Frontal cortex (tissue), 4 donors: ENCODE results near the gene VCAM1. TPM values are rescaled to one million over a fixed set of nuclear protein-coding genes. Genes with fewer than 3 reads are reported as not detected.
"Not testable (repeated sequence)": the region's sequence is repeated elsewhere in the genome, so short reads cannot be mapped to it uniquely, and the experiment has no call there.

ENCODE experiments used
- DNase-seq, 2 donors: peaks; one replicate each; pipeline ENCODE4 v3.0.0; 2012; ENCODE audit warnings: low spot score in 2 of 2
- FAIRE-seq: peaks from 2 replicates; lab custom pipeline; 2012; peaks lifted over from hg19 to GRCh38; lab: Jason Lieb, UNC
- total RNA-seq: library from RNA; depleted of rRNA; stranded (reverse); fragments of >200 nt; gene quantifications from one replicate; pipeline ENCODE4 v1.2.3, GENCODE V29; 2014
- donor health status: control.
- donor health status: control.
- donor health status: control.

Gene VCAM1
- 16.3 TPM for total RNA-seq

- DNase-seq = no peak
- FAIRE-seq = no peak
These were observed at the start of gene VCAM1 for GRCh38 chr1:100719490-100719889. VCAM1 (plus strand) TSS chr1:100719742; CDS start chr1:100719861, 119 bp downstream.

- DNase-seq = no peak
- no peak for FAIRE-seq
These were observed 49.5 kb upstream of the VCAM1 start for GRCh38 chr1:100670083-100670482.

- no peak for FAIRE-seq
- no peak for DNase-seq
These were observed 47.9 kb upstream of the VCAM1 start for GRCh38 chr1:100671601-100672000.

- FAIRE-seq (no peak), DNase-seq (no peak)
These were observed 35.8 kb upstream of the VCAM1 start for GRCh38 chr1:100683448-100684349.

- no peak for DNase-seq
- FAIRE-seq = no peak
These were observed 19.8 kb upstream of the VCAM1 start for GRCh38 chr1:100699744-100700143.

GRCh38 chr1:100700586-100700985 lies 19.0 kb upstream of the VCAM1 start:
- FAIRE-seq = no peak
- DNase-seq = no peak

GRCh38 chr1:100703052-100703451 lies 16.5 kb upstream of the VCAM1 start:
- DNase-seq (no peak), FAIRE-seq (no peak)

GRCh38 chr1:100703716-100704115 lies 15.8 kb upstream of the VCAM1 start:
- no peak for DNase-seq
- no peak for FAIRE-seq

- DNase-seq (no peak), FAIRE-seq (no peak)
These were observed 15.1 kb upstream of the VCAM1 start for GRCh38 chr1:100704473-100704872.

- FAIRE-seq = no peak
- DNase-seq = no peak
These were observed 13.2 kb upstream of the VCAM1 start for GRCh38 chr1:100706296-100706695.

- DNase-seq = no peak
- FAIRE-seq = no peak
These were observed 12.7 kb upstream of the VCAM1 start for GRCh38 chr1:100706856-100707255.

- no peak for FAIRE-seq
- no peak for DNase-seq
These were observed 11.0 kb upstream of the VCAM1 start for GRCh38 chr1:100708476-100709062.

GRCh38 chr1:100710906-100711682 lies 8.4 kb upstream of the VCAM1 start:
- DNase-seq = no peak
- no peak for FAIRE-seq

GRCh38 chr1:100713027-100713426 lies 6.5 kb upstream of the VCAM1 start:
- not testable (repeated sequence) for DNase-seq, FAIRE-seq

GRCh38 chr1:100713626-100714025 lies 5.9 kb upstream of the VCAM1 start:
- no peak for FAIRE-seq

GRCh38 chr1:100714599-100714998 lies 4.9 kb upstream of the VCAM1 start:
- no peak for DNase-seq
- no peak for FAIRE-seq

More at GRCh38 chr1:100713626-100714025, 5.9 kb upstream of the VCAM1 start:
- DNase-seq = no peak

GRCh38 chr1:100717218-100717617 lies 2.3 kb upstream of the VCAM1 start:
- FAIRE-seq (no peak), DNase-seq (no peak)

- DNase-seq (no peak), FAIRE-seq (no peak)
These were observed 961 bp upstream of the VCAM1 start for GRCh38 chr1:100718581-100718980.

GRCh38 chr1:100720101-100720500 lies 559 bp downstream of the VCAM1 start:
- DNase-seq (no peak), FAIRE-seq (no peak)

GRCh38 chr1:100720751-100721150 lies 1.2 kb downstream of the VCAM1 start:
- FAIRE-seq (no peak), DNase-seq (no peak)
